Measurements from ENCODE around the gene SGMS2.
A peak's percentile ranks its signal among the peaks of the same experiment; 100 is the strongest.

Gene SGMS2

GRCh38 chr4:107824350-107825071 is at the start of gene SGMS2:
TSS of gene SGMS2 (plus strand) at chr4:107824932. CDS start at chr4:107895554, 70,622 bp downstream.
- peak; percentile 57 for DNase-seq

- DNase-seq, result no peak
Observed at GRCh38 chr4:107777890-107778289, 46.8 kb upstream of the SGMS2 start.

GRCh38 chr4:107778784-107779530 is 45.8 kb upstream of the SGMS2 start:
- no peak for DNase-seq

- no peak for DNase-seq
Observed at GRCh38 chr4:107780665-107781064, 44.1 kb upstream of the SGMS2 start.

GRCh38 chr4:107791902-107792301 is 32.8 kb upstream of the SGMS2 start:
- no peak for DNase-seq

GRCh38 chr4:107792711-107793110 is 32.0 kb upstream of the SGMS2 start:
- DNase-seq, result no peak

- no peak for DNase-seq
Observed at GRCh38 chr4:107793996-107794395, 30.7 kb upstream of the SGMS2 start.

GRCh38 chr4:107799669-107800450 is 24.9 kb upstream of the SGMS2 start:
- no peak for DNase-seq

GRCh38 chr4:107800706-107801105 is 24.0 kb upstream of the SGMS2 start:
- no peak for DNase-seq

GRCh38 chr4:107801766-107802211 is 22.9 kb upstream of the SGMS2 start:
- DNase-seq, result no peak

- no peak for DNase-seq
Observed at GRCh38 chr4:107804956-107805355, 19.8 kb upstream of the SGMS2 start.

GRCh38 chr4:107806196-107806595 is 18.5 kb upstream of the SGMS2 start:
- no peak for DNase-seq

GRCh38 chr4:107808572-107808971 is 16.2 kb upstream of the SGMS2 start:
- no peak for DNase-seq

- no peak for DNase-seq
Observed at GRCh38 chr4:107809210-107809609, 15.5 kb upstream of the SGMS2 start.

- DNase-seq, result no peak
Observed at GRCh38 chr4:107814758-107815157, 10.0 kb upstream of the SGMS2 start.

- DNase-seq, result no peak
Observed at GRCh38 chr4:107815158-107815557, 9.6 kb upstream of the SGMS2 start.

- DNase-seq, result no peak
Observed at GRCh38 chr4:107818301-107818910, 6.3 kb upstream of the SGMS2 start.

GRCh38 chr4:107823870-107824349 is 822 bp upstream of the SGMS2 start:
- DNase-seq, result no peak

- DNase-seq, result no peak
Observed at GRCh38 chr4:107825072-107825824, 516 bp downstream of the SGMS2 start.

- DNase-seq, result no peak
Observed at GRCh38 chr4:107826421-107826980, 1.8 kb downstream of the SGMS2 start.

GRCh38 chr4:107828315-107829090 is 3.8 kb downstream of the SGMS2 start:
- no peak for DNase-seq
